ENCODE measurements around the gene KCNIP4.

Gene KCNIP4

DNA sequence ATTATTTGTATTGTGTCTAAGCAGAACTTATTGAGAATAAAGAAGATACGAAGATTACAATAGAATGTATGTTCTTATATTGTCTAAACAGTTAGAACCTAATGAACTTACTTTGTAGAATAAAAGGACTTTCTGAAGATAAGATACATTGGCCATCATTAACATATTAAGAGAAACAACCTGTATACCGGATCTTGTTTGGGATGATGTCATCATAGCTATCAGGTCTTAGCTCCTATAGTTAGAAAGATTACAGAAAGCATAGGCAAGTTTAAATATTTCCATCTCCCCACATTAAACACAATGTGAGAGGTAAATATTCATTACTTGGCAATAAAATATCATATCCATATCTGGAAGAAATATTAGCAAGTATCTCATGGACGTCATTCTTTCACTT is 966.0 kb downstream of the KCNIP4 start:
- no peak overlapping the region for H3K4me3 ChIP-seq (ENCODE audit: low read depth, low read length)
- TF ChIP-seq, protein P1, sequence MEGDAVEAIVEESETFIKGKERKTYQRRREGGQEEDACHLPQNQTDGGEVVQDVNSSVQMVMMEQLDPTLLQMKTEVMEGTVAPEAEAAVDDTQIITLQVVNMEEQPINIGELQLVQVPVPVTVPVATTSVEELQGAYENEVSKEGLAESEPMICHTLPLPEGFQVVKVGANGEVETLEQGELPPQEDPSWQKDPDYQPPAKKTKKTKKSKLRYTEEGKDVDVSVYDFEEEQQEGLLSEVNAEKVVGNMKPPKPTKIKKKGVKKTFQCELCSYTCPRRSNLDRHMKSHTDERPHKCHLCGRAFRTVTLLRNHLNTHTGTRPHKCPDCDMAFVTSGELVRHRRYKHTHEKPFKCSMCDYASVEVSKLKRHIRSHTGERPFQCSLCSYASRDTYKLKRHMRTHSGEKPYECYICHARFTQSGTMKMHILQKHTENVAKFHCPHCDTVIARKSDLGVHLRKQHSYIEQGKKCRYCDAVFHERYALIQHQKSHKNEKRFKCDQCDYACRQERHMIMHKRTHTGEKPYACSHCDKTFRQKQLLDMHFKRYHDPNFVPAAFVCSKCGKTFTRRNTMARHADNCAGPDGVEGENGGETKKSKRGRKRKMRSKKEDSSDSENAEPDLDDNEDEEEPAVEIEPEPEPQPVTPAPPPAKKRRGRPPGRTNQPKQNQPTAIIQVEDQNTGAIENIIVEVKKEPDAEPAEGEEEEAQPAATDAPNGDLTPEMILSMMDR (IDR thresholded peaks at IDR 0.05; ENCODE audit: low read depth, low read length) = no peak

DNA sequence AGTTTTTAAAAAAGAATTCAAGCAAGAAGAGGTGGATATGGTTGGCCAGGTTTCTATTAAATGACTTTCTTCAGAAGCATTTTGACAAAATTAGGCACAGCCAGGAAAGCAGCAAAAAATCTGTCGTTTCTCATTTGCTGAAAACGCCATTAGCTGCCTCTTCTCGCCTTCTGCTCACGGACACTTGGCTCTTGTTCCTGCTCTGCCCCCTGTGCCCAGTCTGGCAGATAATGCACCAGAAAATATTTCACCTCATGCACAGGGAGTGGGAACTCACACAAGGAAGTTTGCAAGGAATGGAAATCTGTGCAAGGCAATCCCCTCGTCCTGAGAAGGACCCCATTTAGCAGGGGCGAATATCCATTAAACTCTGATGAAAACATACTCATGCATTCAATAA is 988.3 kb downstream of the KCNIP4 start:
- H3K4me3 ChIP-seq (ENCODE audit: low read depth, low read length) = no peak overlapping the region
- TF ChIP-seq, protein P1 (IDR thresholded peaks at IDR 0.05; ENCODE audit: low read depth, low read length) = no peak

DNA sequence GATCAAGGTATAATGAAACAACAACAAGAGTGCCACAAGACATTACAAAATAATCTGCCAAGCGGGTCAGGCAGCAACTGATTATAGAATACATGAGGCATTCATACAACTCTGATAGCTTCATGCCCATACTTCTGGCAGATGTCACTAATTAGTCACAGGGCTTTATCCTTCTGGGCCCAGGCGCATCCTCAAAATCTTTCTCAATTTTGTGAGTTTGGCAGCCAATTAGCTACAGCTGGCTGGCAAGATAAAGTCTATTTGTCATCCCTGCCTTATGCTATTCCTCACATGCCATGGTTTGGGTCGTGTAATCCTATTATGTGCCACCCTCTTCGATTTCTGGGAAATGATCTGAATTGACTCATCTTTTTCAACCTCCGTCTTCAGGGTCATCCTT is 994.0 kb downstream of the KCNIP4 start:
- H3K4me3 ChIP-seq (ENCODE audit: low read depth, low read length) = no peak overlapping the region

DNA sequence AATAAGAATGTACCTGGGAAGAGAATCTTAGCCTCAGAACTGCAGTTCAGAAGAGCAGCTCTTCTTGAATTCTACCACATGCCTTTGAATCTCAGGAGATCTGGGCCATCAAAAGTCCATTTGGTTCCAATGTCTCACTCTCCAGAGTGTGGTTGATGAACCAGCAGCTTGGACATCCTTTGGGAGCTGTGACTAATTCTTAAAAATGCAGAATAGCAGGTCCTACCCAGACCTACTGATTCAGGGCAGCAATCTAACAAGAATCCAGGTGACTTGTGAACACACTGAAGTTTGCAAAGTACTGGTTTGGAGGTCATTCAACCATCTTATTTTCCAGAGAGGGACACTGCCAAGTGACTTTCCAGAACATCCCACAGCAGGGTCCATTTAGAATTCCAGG is 1003.6 kb downstream of the KCNIP4 start:
- TF ChIP-seq, protein P1 (IDR thresholded peaks at IDR 0.05; ENCODE audit: low read depth, low read length) = no peak
- no peak overlapping the region for H3K4me3 ChIP-seq (ENCODE audit: low read depth, low read length)

More for the DNA sequence above, 994.0 kb downstream of the KCNIP4 start:
- TF ChIP-seq, protein P1 (IDR thresholded peaks at IDR 0.05; ENCODE audit: low read depth, low read length) = no peak

DNA sequence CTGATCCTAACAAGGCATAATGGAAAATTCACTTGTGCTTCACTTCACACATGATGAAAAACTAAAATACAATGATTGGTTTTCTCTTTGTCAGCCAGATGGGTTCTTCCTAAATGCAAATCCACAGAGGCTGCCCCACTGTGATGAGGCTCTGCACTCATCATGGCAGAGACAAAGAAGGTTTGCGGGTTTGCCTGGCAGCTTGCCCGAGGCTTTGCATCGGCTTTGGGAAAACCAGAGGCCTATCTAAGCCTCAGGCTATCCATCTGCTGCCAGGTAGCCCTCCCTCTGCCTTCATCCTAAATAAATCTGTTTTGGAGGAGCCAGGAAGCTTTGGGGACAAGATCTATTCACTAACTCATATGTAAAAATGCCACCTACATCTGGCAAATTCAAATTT is 1004.1 kb downstream of the KCNIP4 start:
- H3K4me3 ChIP-seq (ENCODE audit: low read depth, low read length) = no peak overlapping the region
- TF ChIP-seq, protein P1 (IDR thresholded peaks at IDR 0.05; ENCODE audit: low read depth, low read length) = no peak

DNA sequence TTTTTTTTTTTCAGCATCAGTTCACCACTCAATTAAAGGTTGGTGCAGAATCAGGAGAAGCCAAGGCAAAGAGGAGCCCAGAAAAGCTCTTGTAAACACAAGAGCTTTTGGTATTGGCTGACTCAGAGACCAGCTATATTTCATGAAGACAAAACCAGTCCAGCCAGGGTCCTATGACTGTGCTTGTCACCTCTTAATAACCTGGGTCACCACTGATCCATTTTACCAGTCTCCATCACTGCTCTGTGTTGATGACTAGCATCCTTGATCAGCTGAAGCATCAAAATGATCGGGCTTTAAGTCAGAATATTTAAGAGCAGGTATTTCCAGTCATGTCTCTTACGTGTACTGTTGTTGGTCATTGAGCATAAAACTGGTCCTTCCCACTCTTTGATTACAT is 1010.4 kb downstream of the KCNIP4 start:
- TF ChIP-seq, protein P1 (IDR thresholded peaks at IDR 0.05; ENCODE audit: low read depth, low read length) = no peak
- H3K4me3 ChIP-seq (ENCODE audit: low read depth, low read length) = no peak overlapping the region

DNA sequence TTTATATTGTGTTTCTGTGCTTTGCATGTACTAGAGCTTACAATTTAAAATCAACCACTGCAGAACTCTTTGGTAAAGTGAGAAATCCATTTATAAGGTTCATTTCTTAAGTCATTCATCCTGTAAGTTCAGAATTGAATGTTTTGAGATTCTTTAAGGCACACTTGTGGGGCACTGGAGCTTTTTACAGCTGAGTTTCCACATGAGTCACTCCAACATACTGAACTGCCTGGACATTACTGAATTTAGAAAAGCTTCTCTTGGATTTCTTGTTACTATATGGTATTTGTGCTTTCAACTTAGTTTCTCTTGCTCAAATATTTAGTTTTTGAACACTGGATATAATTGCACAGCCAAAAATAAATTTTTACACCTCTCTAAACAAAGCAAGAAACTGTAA is 1022.0 kb downstream of the KCNIP4 start:
- TF ChIP-seq, protein P1 (IDR thresholded peaks at IDR 0.05; ENCODE audit: low read depth, low read length) = no peak
- H3K4me3 ChIP-seq (ENCODE audit: low read depth, low read length) = no peak overlapping the region

All from WI38 (cell line).